ENCODE measurements around the gene GDPD3. TPM values are rescaled to one million over a fixed set of nuclear protein-coding genes. Genes with fewer than 3 reads are reported as not detected.
A peak's percentile ranks its signal among the peaks of the same experiment; 100 is the strongest.

GDPD3 gene
- total RNA-seq, 1 experiment from 2014 or later, result 0.43 TPM

GRCh38 chr16:30076276-30076791 is 37.0 kb downstream of the GDPD3 start:
- H3K4me3 ChIP-seq, result peak overlapping the region; percentile 89
- H3K9me3 ChIP-seq, result no peaks in the 10 kb centered on the region
- no peaks in the 10 kb centered on the region for H3K27me3 ChIP-seq
- peaks cover 76% of the 10 kb centered on the region for H3K36me3 ChIP-seq
- DNase-seq, result peak; percentile 35

DNA sequence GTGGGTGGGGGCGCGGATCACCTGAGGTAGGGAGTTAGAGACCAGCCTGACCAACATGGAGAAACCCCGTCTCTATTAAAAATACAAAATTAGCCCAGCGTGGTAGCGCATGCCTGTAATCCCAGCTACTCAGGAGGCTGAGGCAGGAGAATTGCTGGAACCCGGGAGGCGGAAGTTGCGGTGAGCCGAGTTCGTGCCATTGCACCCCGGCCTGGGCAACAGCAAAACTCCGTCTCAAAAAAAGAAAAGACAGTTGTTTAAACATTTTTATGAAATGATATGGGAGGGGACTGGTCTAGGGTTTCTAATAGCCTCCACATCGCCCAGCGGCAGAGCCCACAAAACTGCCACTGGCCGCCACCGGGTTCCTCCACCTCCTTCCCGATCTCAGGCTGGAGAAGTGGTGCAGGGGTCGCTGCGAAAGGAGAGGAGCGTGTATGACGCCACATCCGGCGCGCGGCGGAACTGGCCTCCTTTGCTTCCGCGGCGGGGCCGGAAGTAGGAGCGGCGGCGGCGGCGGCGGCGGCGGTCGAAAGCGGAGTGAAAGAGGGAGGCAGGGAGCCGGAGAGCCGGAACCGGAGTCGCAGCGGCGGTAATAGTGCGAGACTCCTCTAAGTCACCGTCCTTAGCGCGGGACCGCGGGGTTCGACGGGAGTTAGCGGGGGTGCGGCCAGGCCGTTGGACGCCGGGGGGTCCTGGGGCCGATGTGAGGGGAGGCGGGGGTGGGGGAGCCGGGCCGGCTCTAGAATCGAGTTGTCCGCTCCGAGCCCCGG is 37.6 kb downstream of the GDPD3 start, which contains the start of gene PPP4C:
Gene PPP4C (plus strand): TSS at position 492 of the 773 bp plus-strand sequence. CDS start 384 bp downstream, outside the sequence.
- peaks cover 76% of the 10 kb centered on the region for H3K36me3 ChIP-seq
- DNase-seq, result peak; percentile 96
- H3K4me3 ChIP-seq, result peak within 1 kb of the TSS; percentile 89
- no peaks in the 10 kb centered on the region for H3K27me3 ChIP-seq
- H3K9me3 ChIP-seq, result no peaks in the 10 kb centered on the region

DNA sequence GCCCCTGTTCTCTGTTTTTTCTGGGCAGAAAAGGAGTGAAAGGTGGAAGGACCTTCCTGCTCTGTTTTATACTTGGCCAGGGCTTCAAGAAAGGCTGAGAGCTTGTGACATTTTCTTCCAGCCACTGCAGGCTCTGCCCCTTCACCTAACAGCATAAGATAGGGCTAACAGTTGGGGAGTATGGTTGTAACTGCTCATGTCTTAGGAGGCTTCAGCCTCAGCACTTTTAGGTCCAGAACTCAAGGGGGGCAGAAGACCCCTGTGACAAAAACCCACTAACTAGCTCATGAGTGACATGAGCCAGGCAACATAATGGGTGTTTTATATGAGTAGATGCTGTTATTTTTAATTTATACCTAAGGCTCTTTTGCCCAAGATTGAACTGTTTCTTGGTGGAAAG is 42.8 kb downstream of the GDPD3 start:
- Histone ChIP-seq H3K27me3 (no peaks in the 10 kb centered on the region), H3K4me3 (no peak overlapping the region), H3K36me3 (peaks cover 81% of the 10 kb centered on the region), H3K9me3 (no peaks in the 10 kb centered on the region)
- no peak for DNase-seq

DNA sequence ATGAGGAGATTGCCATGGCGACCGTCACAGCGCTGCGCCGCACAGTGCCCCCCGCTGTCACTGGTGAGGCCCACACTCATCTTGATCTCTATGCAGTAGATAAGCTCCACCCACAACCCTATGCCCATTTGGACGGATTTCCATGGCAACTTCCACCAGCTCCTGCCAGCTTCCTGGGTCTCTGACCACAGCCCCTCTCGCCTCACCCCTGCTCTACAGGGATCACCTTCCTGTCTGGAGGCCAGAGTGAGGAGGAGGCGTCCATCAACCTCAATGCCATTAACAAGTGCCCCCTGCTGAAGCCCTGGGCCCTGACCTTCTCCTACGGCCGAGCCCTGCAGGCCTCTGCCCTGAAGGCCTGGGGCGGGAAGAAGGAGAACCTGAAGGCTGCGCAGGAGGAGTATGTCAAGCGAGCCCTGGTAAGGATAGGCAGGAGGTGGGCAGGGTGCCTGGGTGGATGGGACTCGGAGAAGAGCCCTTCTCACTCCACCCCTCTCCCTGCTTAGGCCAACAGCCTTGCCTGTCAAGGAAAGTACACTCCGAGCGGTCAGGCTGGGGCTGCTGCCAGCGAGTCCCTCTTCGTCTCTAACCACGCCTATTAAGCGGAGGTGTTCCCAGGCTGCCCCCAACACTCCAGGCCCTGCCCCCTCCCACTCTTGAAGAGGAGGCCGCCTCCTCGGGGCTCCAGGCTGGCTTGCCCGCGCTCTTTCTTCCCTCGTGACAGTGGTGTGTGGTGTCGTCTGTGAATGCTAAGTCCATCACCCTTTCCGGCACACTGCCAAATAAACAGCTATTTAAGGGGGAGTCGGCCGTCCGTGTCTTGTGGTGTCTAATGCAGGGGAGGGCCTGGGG is 43.5 kb downstream of the GDPD3 start:
- Histone ChIP-seq H3K4me3 (no peak overlapping the region), H3K36me3 (peaks cover 84% of the 10 kb centered on the region)

DNA sequence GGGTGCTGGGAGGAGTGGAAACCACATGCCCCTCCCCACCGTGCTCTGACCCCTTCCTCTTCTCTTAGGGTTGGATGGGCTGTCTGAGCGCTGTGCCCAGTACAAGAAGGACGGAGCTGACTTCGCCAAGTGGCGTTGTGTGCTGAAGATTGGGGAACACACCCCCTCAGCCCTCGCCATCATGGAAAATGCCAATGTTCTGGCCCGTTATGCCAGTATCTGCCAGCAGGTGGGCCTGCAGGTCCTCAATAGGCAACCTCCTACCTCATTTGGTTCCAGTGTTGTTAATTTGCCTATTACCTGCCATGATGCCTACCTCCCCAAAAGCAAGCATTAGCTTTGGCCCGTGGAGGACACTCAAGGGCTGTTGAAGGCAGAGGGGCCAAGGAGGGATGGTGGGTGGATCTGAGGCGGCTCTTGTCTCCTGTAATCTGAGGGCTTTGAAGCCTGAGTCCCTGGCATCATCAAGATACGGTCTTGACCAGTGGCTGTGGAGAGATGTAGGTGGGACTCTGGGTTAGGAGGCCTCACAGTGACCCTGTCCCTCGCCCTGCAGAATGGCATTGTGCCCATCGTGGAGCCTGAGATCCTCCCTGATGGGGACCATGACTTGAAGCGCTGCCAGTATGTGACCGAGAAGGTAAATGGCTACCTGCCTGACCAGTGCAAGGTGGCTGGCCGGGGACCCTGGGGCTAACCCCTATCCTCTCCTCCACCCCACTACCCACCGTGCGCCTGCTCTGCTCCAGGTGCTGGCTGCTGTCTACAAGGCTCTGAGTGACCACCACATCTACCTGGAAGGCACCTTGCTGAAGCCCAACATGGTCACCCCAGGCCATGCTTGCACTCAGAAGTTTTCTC is 44.4 kb downstream of the GDPD3 start:
- no peak overlapping the region for H3K4me3 ChIP-seq
- DNase-seq, result no peak
- H3K36me3 ChIP-seq, result peaks cover 89% of the 10 kb centered on the region
- no peaks in the 10 kb centered on the region for H3K27me3 ChIP-seq
- H3K9me3 ChIP-seq, result no peaks in the 10 kb centered on the region

More for the DNA sequence above, 43.5 kb downstream of the GDPD3 start:
- Histone ChIP-seq H3K27me3 (no peaks in the 10 kb centered on the region), H3K9me3 (no peaks in the 10 kb centered on the region)
- DNase-seq, result no peak

GRCh38 chr16:30068333-30068732 is 45.0 kb downstream of the GDPD3 start:
- DNase-seq, result no peak
- Histone ChIP-seq H3K27me3 (no peaks in the 10 kb centered on the region), H3K4me3 (no peak overlapping the region), H3K36me3 (peaks cover 86% of the 10 kb centered on the region), H3K9me3 (no peaks in the 10 kb centered on the region)

DNA sequence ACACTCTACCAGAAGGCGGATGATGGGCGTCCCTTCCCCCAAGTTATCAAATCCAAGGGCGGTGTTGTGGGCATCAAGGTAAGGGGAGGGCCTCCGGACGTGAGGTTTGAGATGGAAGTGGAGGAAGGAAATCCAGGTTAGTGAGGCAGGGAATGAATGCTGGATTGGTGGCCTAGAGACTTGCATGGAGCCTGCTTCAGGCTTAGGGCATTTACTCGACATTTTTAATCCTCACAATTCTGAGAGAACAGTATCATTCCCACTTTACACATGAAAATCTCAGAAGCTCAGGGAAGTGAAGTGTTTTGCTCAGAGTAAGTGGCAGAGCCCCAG is 45.8 kb downstream of the GDPD3 start:
- no peaks in the 10 kb centered on the region for H3K27me3 ChIP-seq
- peak overlapping the region; percentile 88 for H3K4me3 ChIP-seq
- no peaks in the 10 kb centered on the region for H3K9me3 ChIP-seq
- DNase-seq, result no peak
- H3K36me3 ChIP-seq, result peaks cover 80% of the 10 kb centered on the region

GRCh38 chr16:30066761-30067583 is 46.4 kb downstream of the GDPD3 start:
- peak overlapping the region; percentile 88 for H3K4me3 ChIP-seq
- DNase-seq, result no peak
- peaks cover 74% of the 10 kb centered on the region for H3K36me3 ChIP-seq
- no peaks in the 10 kb centered on the region for H3K9me3 ChIP-seq
- no peaks in the 10 kb centered on the region for H3K27me3 ChIP-seq

DNA sequence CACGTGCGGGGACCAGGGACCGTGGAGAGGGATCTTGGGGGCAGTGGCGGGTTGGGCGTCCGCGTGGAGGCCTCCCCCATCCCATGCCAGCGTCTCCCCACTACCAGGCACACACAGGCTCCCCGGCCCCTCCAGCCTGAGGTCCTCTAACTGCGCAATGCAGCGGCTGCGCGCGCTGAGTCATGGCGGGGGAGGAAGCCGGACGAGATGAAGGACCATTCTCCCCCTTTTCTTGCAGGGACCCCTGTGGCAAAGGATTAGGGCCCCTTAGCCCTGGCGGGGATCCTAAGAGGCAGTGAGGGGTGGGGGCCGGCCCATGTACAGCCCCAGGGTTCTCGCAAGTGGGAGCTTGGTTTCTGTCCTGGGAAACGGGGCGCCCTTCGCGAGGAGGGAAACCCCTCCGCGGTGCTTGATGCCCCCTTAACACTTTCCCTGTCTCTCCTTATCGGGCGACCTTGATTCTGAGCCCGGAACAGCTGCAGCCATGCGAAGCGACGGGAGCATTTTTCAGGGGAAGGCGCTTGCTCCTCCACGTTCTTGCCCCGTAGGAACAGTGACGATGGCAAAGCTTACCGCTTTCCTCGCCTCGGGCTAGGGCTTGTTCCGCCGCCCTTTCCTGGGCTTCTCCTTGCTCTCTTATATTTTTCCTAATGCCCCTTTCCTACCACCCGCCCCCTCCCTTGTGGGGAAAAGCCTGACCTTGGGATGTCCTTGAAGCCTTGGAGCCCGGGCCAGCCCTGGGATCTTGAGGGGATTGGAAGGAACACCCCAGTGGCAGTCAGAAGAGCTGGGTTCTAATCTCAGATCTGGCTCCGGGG is 47.2 kb downstream of the GDPD3 start:
- Histone ChIP-seq H3K36me3 (peaks cover 66% of the 10 kb centered on the region), H3K27me3 (no peaks in the 10 kb centered on the region), H3K9me3 (no peaks in the 10 kb centered on the region), H3K4me3 (peak overlapping the region; percentile 88)
- DNase-seq, result peak; percentile 74

- Histone ChIP-seq H3K27me3 (no peaks in the 10 kb centered on the region), H3K36me3 (peaks cover 60% of the 10 kb centered on the region), H3K9me3 (no peaks in the 10 kb centered on the region), H3K4me3 (peak within 1 kb of the TSS; percentile 88)
- DNase-seq, result peak; percentile 99
Observed at GRCh38 chr16:30065102-30065942, 48.0 kb downstream of the GDPD3 start, which contains the start of gene ALDOA. TSS of gene ALDOA (plus strand) at chr16:30065760. CDS start at chr16:30066898, 1,138 bp downstream.

DNA sequence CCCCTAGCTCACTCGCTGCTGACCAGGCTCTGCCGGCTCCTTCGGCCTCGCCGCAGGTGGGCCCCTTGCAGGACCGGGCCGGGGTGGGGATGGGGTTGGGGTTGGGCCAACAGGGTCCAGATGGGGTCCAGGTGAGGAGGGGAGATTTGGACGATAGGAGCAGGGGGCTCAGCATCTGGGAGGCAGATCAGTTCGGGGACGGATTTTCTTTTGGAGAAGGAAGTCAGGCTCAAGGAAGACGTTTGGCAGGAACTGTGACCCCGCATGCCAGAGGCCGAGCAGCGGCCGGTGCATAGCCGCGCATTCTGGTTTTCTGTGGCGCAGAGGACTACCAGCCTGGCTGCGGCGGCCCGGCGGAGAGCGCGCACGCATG is 48.6 kb downstream of the GDPD3 start:
- Histone ChIP-seq H3K9me3 (no peaks in the 10 kb centered on the region), H3K36me3 (peaks cover 58% of the 10 kb centered on the region), H3K4me3 (peak overlapping the region; percentile 88), H3K27me3 (no peaks in the 10 kb centered on the region)
- no peak for DNase-seq

DNA sequence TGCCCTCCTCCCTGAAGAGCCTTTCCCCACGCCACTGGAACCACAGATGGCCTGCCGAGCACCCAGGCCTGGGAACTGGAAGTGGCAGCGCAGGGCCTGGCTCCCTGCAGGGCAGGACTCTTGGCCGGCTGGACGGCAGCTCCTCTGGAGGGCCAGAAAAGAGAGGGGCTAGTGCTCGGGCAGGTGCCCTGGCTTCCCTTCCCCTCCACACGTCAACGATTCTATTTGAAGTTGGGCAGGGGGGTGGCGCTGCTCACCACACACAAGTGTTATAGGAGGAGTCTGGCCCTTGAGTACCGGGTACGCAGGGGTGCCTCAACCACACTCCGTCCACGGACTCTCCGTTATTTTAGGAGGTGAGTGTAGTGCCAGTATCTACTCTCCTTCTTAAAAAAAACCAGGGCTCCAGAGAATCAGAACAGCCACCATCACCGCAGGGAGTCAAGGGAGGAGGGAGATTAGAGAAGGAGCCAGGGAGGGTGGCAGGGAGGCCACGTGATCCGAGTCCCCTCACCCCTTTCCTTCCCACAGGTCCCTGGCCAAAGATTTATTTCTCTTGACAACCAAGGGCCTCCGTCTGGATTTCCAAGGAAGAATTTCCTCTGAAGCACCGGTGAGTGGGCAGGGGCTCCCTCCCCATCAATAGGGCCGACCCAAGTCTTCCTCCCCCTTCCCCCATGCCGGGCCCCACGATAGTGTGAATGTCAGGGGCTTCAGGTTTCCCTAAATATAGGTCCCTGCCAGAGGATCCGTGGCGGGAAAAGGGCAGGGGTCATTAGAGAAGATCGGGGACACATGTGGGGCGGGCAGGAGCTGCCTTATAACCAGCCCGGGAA is 49.2 kb downstream of the GDPD3 start:
- Histone ChIP-seq H3K36me3 (peaks cover 55% of the 10 kb centered on the region), H3K9me3 (no peaks in the 10 kb centered on the region), H3K4me3 (peak overlapping the region; percentile 88), H3K27me3 (no peaks in the 10 kb centered on the region)
- peak; percentile 83 for DNase-seq

- peaks cover 54% of the 10 kb centered on the region for H3K36me3 ChIP-seq
- no peak for DNase-seq
- peak overlapping the region; percentile 88 for H3K4me3 ChIP-seq
Observed at GRCh38 chr16:30063278-30063892, 50.0 kb downstream of the GDPD3 start.

More at GRCh38 chr16:30063278-30063892, 50.0 kb downstream of the GDPD3 start:
- H3K27me3 ChIP-seq, result no peaks in the 10 kb centered on the region
- H3K9me3 ChIP-seq, result no peaks in the 10 kb centered on the region

Measured in MG63 (cell line).